Stomach (tissue), 4 donors: ENCODE data around the gene ABCB1.

Experiments
- POLR2A ChIP-seq, 4 donors: fragments of 450-650 bp; IDR thresholded peaks; one replicate each; pipeline ENCODE4 v1.6.1; 2016; ENCODE audit warnings: antibody characterized with exemption in 4 of 4, control low read depth in 2 of 4, mild to moderate bottlenecking in 1 of 4, moderate library complexity in 1 of 4
- TF ChIP-seq, protein P1 (sequence below), 7 experiments: fragments of 450-650 bp in 4 of 7; fragments of 200-600 bp in 3 of 7; sonication (generic) in 3 of 7; IDR thresholded peaks; one replicate each; pipeline ENCODE4 v1.5.1; 2016 to 2019; ENCODE audit warnings: antibody characterized with exemption in 7 of 7, control low read depth in 2 of 7, mild to moderate bottlenecking in 1 of 7

- TF ChIP-seq, protein P1, sequence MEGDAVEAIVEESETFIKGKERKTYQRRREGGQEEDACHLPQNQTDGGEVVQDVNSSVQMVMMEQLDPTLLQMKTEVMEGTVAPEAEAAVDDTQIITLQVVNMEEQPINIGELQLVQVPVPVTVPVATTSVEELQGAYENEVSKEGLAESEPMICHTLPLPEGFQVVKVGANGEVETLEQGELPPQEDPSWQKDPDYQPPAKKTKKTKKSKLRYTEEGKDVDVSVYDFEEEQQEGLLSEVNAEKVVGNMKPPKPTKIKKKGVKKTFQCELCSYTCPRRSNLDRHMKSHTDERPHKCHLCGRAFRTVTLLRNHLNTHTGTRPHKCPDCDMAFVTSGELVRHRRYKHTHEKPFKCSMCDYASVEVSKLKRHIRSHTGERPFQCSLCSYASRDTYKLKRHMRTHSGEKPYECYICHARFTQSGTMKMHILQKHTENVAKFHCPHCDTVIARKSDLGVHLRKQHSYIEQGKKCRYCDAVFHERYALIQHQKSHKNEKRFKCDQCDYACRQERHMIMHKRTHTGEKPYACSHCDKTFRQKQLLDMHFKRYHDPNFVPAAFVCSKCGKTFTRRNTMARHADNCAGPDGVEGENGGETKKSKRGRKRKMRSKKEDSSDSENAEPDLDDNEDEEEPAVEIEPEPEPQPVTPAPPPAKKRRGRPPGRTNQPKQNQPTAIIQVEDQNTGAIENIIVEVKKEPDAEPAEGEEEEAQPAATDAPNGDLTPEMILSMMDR (IDR thresholded peaks at IDR 0.05) = no peak
- no peak for TF ChIP-seq POLR2A (IDR thresholded peaks at IDR 0.05)
Measured at GRCh38 chr7:87495366-87495765, 105.3 kb downstream of the ABCB1 start.
